ENCODE data around the gene KLHL35. TPM values are rescaled to one million over a fixed set of nuclear protein-coding genes. Genes with fewer than 3 reads are reported as not detected.

Gene KLHL35
- total RNA-seq, 2 donors from 2014 or later: 0.20 to 1.4 TPM

GRCh38 chr11:75408957-75409219, 24.1 kb downstream of the KLHL35 start:
- Histone ChIP-seq H3K27ac (no peak overlapping the region), H3K9me3 (no peaks in the 10 kb centered on the region), H3K4me3 (no peak overlapping the region), H3K27me3 (no peaks in the 10 kb centered on the region), H3K36me3 (peaks cover 42% of the 10 kb centered on the region), H3K4me1 (no peaks in the 10 kb centered on the region)
- TF ChIP-seq, protein P1, sequence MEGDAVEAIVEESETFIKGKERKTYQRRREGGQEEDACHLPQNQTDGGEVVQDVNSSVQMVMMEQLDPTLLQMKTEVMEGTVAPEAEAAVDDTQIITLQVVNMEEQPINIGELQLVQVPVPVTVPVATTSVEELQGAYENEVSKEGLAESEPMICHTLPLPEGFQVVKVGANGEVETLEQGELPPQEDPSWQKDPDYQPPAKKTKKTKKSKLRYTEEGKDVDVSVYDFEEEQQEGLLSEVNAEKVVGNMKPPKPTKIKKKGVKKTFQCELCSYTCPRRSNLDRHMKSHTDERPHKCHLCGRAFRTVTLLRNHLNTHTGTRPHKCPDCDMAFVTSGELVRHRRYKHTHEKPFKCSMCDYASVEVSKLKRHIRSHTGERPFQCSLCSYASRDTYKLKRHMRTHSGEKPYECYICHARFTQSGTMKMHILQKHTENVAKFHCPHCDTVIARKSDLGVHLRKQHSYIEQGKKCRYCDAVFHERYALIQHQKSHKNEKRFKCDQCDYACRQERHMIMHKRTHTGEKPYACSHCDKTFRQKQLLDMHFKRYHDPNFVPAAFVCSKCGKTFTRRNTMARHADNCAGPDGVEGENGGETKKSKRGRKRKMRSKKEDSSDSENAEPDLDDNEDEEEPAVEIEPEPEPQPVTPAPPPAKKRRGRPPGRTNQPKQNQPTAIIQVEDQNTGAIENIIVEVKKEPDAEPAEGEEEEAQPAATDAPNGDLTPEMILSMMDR (IDR thresholded peaks at IDR 0.05): no peak
- no peak for DNase-seq (ENCODE audit: low spot score)

GRCh38 chr11:75406338-75406777, 26.6 kb downstream of the KLHL35 start:
- no peaks in the 10 kb centered on the region for H3K27me3 ChIP-seq
- H3K36me3 ChIP-seq: peaks cover 64% of the 10 kb centered on the region
- TF ChIP-seq, protein P1 (IDR thresholded peaks at IDR 0.05): no peak
- no peaks in the 10 kb centered on the region for H3K9me3 ChIP-seq
- no peak for DNase-seq (ENCODE audit: low spot score)
- peaks cover 0 to 18% of the 10 kb centered on the region in 2 donors for H3K4me1 ChIP-seq
- H3K27ac ChIP-seq: no peak overlapping the region
- H3K4me3 ChIP-seq: no peak overlapping the region

GRCh38 chr11:75403983-75404658, 28.9 kb downstream of the KLHL35 start:
- no peak for DNase-seq (ENCODE audit: low spot score)
- Histone ChIP-seq H3K9me3 (no peaks in the 10 kb centered on the region), H3K27me3 (no peaks in the 10 kb centered on the region), H3K4me3 (no peak overlapping the region), H3K27ac (no peak overlapping the region), H3K4me1 (peaks cover 0 to 31% of the 10 kb centered on the region in 2 donors), H3K36me3 (peaks cover 70% of the 10 kb centered on the region)
- TF ChIP-seq, protein P1 (IDR thresholded peaks at IDR 0.05): no peak

- no peak for DNase-seq (ENCODE audit: low spot score)
- no peak overlapping the region for H3K4me3 ChIP-seq
- H3K27me3 ChIP-seq: no peaks in the 10 kb centered on the region
- no peak overlapping the region for H3K27ac ChIP-seq
- H3K9me3 ChIP-seq: no peaks in the 10 kb centered on the region
- TF ChIP-seq, protein P1 (IDR thresholded peaks at IDR 0.05): no peak
- peaks cover 0 to 31% of the 10 kb centered on the region in 2 donors for H3K4me1 ChIP-seq
- peaks cover 63% of the 10 kb centered on the region for H3K36me3 ChIP-seq
These were observed 30.0 kb downstream of the KLHL35 start for GRCh38 chr11:75403037-75403436.

DNA sequence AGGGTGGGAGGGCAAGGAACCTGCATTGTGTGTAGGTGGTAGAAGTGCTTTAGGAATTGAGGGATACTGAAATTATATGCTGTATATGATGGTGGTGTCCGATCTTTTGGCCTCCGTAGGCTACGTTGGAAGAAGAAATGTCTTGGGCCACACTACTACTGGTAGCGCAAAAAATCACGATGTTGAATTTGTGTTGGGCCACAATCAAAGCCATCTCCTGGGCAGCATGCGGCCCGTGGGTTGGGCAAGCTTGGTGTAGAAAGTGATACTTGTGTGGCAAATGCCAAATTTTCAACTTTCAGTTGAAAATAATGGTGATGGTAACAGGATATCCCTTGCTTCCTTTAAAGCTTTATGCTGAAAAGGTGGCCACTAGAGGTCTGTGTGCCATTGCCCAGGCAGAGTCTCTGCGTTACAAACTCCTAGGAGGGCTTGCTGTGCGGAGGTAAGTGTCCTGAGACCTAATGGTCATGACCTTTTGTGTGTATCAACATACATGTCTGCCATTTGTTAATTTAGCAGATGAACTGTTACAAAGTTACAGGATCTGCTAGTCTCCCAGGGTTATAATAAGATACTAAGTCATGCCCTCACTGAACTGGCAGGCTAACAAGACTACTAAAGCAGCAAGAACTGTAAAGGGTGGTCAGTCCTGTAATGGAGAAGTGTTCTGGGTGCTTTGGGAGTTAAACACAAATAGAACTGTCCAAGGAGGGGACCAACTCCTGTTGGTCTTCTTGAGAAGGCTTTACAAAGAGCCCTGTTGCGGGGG, 30.8 kb downstream of the KLHL35 start:
- Histone ChIP-seq H3K27ac (no peak overlapping the region), H3K4me1 (peaks cover 0 to 31% of the 10 kb centered on the region in 2 donors), H3K9me3 (no peaks in the 10 kb centered on the region), H3K4me3 (no peak overlapping the region), H3K36me3 (peaks cover 63% of the 10 kb centered on the region), H3K27me3 (no peaks in the 10 kb centered on the region)
- TF ChIP-seq, protein P1 (IDR thresholded peaks at IDR 0.05): no peak
- no peak for DNase-seq (ENCODE audit: low spot score)

Data from right atrium auricular region (tissue), 2 donors.